Ishikawa (cell line): Measurements from ENCODE around the gene SPINK5.

Source experiments
- CEBPB ChIP-seq: IDR thresholded peaks from 2 replicates; pipeline ENCODE4 v1.6.1; 2012
- FOXM1 ChIP-seq: IDR thresholded peaks from 2 replicates; pipeline ENCODE4 v1.6.1; 2012; ENCODE audit warnings: low read depth, borderline replicate concordance

DNA sequence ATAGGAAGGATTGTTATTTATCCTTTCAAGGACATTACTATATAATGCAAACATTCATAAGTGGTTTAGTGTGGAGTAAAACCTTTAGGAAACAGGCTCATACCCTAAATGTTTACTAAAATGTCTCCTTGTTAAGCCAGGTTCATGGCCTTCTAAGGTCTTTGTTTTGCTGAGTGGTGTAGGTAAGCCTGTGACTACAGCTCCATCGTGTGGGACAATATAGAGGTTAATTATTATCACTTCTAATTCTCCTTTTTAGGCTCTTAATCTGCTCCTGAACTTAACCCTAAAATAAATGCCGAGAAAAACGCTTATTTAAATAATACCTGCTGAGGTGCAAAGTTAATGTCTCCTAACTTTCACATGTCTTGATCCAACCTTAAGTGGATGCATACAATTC is 43.8 kb downstream of the SPINK5 start:
- no peak for TF ChIP-seq CEBPB
- TF ChIP-seq FOXM1 = no peak
